DND-41 (cell line): ENCODE data around the gene SLC22A8.

Experiments used
- CTCF ChIP-seq: IDR thresholded peaks from 2 replicates; pipeline ENCODE4 v1.5.1; 2012; ENCODE audit warnings: borderline replicate concordance, low read length, moderate library complexity, mild to moderate bottlenecking; ENCODE audit not compliant: poor library complexity, severe bottlenecking; ENCODE audit errors: extremely low read depth
- EZH2 ChIP-seq: IDR thresholded peaks from 3 replicates; pipeline ENCODE4 v1.6.1; 2012; ENCODE audit warnings: borderline replicate concordance, low read depth, mild to moderate bottlenecking, moderate library complexity, low read length, inconsistent platforms; ENCODE audit not compliant: severe bottlenecking

DNA sequence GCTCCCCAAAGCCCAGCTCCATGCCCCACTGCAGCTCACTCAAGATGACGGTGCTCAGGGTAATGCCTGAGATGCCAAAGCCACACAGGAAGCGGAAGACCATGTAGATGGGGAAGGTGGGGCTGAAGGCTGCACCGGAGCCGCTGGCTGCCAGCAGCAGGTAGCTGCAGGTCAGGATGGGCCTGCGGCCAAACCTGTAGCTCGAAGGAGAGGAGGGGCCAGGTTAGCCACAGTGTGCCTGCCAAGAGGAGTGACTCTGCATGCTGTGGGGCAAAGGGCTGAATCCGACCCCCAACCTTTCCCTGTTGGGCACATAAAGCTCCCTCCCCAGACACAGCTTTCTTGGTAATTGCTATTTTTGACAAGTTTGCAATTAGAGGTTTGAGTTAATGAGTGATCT lies 16.0 kb downstream of the SLC22A8 start:
- TF ChIP-seq CTCF (no peak), EZH2 (no peak)
